Fibroblast of lung (primary cell): Measurements from ENCODE around the gene ARHGEF26. TPM values are rescaled to one million over a fixed set of nuclear protein-coding genes. Genes with fewer than 3 reads are reported as not detected.

Source experiments
- DNase-seq, 2 donors: peaks; one replicate each; pipeline versions ENCODE4 v3.0.0 to v3.0.0-alpha.2; 2010; ENCODE audit warnings: low read depth in 2 of 2
- H2AFZ ChIP-seq: 2 replicates; pipeline ENCODE4 v1.5.1; 2012; ENCODE audit warnings: low read length, control low read depth, inconsistent platforms
- H3K27ac ChIP-seq: 2 replicates; pipeline ENCODE4 v1.5.1; 2011; ENCODE audit warnings: low read length, control low read depth; ENCODE audit not compliant: insufficient read depth
- H3K27me3 ChIP-seq: 2 replicates; pipeline ENCODE4 v1.5.1; 2011; ENCODE audit warnings: mild to moderate bottlenecking, low read length; ENCODE audit not compliant: control insufficient read depth, insufficient read depth
- H3K36me3 ChIP-seq: 2 replicates; pipeline ENCODE4 v1.5.1; 2011; ENCODE audit warnings: low read length; ENCODE audit not compliant: control insufficient read depth, insufficient read depth
- H3K4me1 ChIP-seq: 2 replicates; pipeline ENCODE4 v1.5.1; 2011; ENCODE audit warnings: low read length; ENCODE audit not compliant: control insufficient read depth, insufficient read depth; ENCODE audit errors: extremely low read depth
- H3K4me2 ChIP-seq: 2 replicates; pipeline ENCODE4 v1.5.1; 2011; ENCODE audit warnings: low read length, control low read depth; ENCODE audit not compliant: insufficient read depth; ENCODE audit errors: extremely low read depth
- H3K4me3 ChIP-seq, 4 experiments: fragments of 200-600 bp in 1 of 4; sonication (generic) in 1 of 4; replicated peaks in 1 of 4; 2 replicates each; pipeline ENCODE4 v1.5.1; 2011 to 2016; ENCODE audit warnings: low read length in 4 of 4, low read depth in 3 of 4, mild to moderate bottlenecking in 3 of 4, control low read depth in 2 of 4, inconsistent platforms in 1 of 4, mixed read lengths in 1 of 4; ENCODE audit not compliant: insufficient read depth in 1 of 4; ENCODE audit errors: control extremely low read depth in 1 of 4
- H3K79me2 ChIP-seq: 2 replicates; pipeline ENCODE4 v1.5.1; 2012; ENCODE audit warnings: mild to moderate bottlenecking, low read length, inconsistent platforms; ENCODE audit not compliant: control insufficient read depth, insufficient read depth
- H3K9ac ChIP-seq: 2 replicates; pipeline ENCODE4 v1.5.1; 2011; ENCODE audit warnings: mild to moderate bottlenecking, low read length, control low read depth; ENCODE audit not compliant: insufficient read depth
- H3K9me3 ChIP-seq: 2 replicates; pipeline ENCODE4 v1.5.1; 2012; ENCODE audit warnings: low read depth, low read length; ENCODE audit not compliant: control insufficient read depth, insufficient read depth
- H4K20me1 ChIP-seq: 2 replicates; pipeline ENCODE4 v1.5.1; 2011; ENCODE audit warnings: low read length; ENCODE audit not compliant: control insufficient read depth, insufficient read depth; ENCODE audit errors: extremely low read depth
- EZH2 ChIP-seq: IDR thresholded peaks from 2 replicates; pipeline ENCODE4 v1.5.1; 2012; ENCODE audit warnings: low read length, control low read depth, mild to moderate bottlenecking; ENCODE audit errors: missing control alignments
- polyA plus RNA-seq, 2 donors: library from polyadenylated mRNA; depleted of rRNA in 1 of 2; stranded (reverse) in 1 of 2; unstranded in 1 of 2; fragments of >200 nt; gene quantifications; 2 replicates each; pipeline ENCODE4 v1.2.1, GENCODE V29; 2011 to 2012; ENCODE audit warnings: missing spikeins in 1 of 2
- total RNA-seq: library from RNA; depleted of rRNA; stranded (reverse); fragments of >200 nt; gene quantifications from 2 replicates; pipeline ENCODE4 v1.2.1, GENCODE V29; 2014
- TF ChIP-seq, protein P1 (sequence below), 2 donors: IDR thresholded peaks in 1 of 2; conservative IDR thresholded peaks in 1 of 2; 1 replicate in 1 of 2; 2 replicates in 1 of 2; pipeline ENCODE4 v1.5.1; 2011 to 2012; ENCODE audit warnings: low read length in 2 of 2, control low read depth in 1 of 2, inconsistent platforms in 1 of 2, low read depth in 1 of 2, mild to moderate bottlenecking in 1 of 2

The ARHGEF26 gene
- total and polyA plus RNA-seq, 2 donors (not counting 1 experiment from before 2014, with no cell fraction given) = 0.72 to 2.1 TPM

DNA sequence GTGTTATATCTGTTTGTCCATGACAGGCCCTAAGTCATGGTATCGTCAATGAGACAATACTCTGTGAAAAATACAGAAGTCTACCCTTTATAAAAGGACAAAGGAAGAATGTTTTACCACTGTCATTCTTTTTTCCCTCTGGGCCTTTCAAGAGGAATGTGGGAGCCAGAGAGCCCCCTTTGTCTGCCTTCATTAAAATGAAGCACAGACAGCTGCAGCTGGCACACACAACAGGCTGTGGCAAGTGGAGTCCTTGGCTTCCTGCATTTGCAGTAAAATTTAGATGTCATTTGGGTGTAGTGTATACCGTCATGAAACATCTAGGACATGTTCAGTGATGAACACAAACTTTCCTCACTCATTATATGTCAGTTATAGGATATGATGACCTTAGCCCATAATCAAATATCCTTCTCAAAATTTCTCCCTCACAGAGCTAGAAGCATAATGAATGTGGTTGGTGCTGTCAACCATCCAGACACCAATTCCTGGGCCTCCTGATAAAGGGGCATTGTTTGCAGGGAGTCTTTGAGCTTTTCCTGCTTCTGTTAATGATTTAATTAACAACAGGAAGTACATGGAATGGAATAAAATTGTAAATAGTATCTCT is 126.7 kb downstream of the ARHGEF26 start:
- DNase-seq = no peak
- Histone ChIP-seq H3K4me1 (peaks cover 5% of the 10 kb centered on the region), H3K36me3 (no peaks in the 10 kb centered on the region), H3K27me3 (no peaks in the 10 kb centered on the region), H3K79me2 (no peaks in the 10 kb centered on the region), H3K9me3 (no peaks in the 10 kb centered on the region), H2AFZ (no peak overlapping the region), H3K4me3 (no peak overlapping the region), H4K20me1 (no peaks in the 10 kb centered on the region), H3K27ac (no peak overlapping the region), H3K4me2 (no peak overlapping the region), H3K9ac (no peak overlapping the region)
- TF ChIP-seq, protein P1, sequence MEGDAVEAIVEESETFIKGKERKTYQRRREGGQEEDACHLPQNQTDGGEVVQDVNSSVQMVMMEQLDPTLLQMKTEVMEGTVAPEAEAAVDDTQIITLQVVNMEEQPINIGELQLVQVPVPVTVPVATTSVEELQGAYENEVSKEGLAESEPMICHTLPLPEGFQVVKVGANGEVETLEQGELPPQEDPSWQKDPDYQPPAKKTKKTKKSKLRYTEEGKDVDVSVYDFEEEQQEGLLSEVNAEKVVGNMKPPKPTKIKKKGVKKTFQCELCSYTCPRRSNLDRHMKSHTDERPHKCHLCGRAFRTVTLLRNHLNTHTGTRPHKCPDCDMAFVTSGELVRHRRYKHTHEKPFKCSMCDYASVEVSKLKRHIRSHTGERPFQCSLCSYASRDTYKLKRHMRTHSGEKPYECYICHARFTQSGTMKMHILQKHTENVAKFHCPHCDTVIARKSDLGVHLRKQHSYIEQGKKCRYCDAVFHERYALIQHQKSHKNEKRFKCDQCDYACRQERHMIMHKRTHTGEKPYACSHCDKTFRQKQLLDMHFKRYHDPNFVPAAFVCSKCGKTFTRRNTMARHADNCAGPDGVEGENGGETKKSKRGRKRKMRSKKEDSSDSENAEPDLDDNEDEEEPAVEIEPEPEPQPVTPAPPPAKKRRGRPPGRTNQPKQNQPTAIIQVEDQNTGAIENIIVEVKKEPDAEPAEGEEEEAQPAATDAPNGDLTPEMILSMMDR (conservative IDR thresholded peaks at IDR 0.05 in 1 of 2, IDR thresholded peaks at IDR 0.05 in 1 of 2; ENCODE audit: low read depth in 1 of 2, low read length in 2 of 2) = no peak
- no peak for TF ChIP-seq EZH2

DNA sequence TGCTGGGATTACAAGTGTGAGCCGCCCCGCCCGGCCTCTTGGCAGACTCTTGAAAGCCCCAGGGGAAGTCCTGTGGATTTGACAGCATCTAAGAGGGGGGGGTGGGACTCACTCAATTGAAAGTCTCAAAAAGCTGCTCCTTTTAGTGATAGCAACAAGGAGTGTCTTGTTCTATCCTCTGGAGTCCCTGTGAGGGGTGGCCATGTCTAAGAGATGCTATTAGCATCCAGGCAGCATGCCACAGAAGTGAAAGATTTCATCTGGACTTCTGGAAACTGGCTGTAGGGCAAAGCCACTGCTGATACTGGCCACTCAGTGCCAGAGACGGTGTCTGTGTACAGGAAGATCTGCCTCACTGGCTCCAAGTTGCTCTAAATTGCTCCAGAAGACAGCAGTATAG is 129.1 kb downstream of the ARHGEF26 start:
- TF ChIP-seq, protein P1 (conservative IDR thresholded peaks at IDR 0.05 in 1 of 2, IDR thresholded peaks at IDR 0.05 in 1 of 2; ENCODE audit: low read depth in 1 of 2, low read length in 2 of 2) = no peak
- TF ChIP-seq EZH2 = no peak
- no peak for DNase-seq
- Histone ChIP-seq H3K4me3 (no peak overlapping the region), H3K27me3 (no peaks in the 10 kb centered on the region), H3K4me1 (no peaks in the 10 kb centered on the region), H3K27ac (no peak overlapping the region), H3K36me3 (no peaks in the 10 kb centered on the region), H3K9me3 (no peaks in the 10 kb centered on the region), H3K4me2 (no peak overlapping the region), H2AFZ (no peak overlapping the region), H3K79me2 (no peaks in the 10 kb centered on the region), H4K20me1 (no peaks in the 10 kb centered on the region), H3K9ac (no peak overlapping the region)

GRCh38 chr3:154251610-154252009 is 130.4 kb downstream of the ARHGEF26 start:
- Histone ChIP-seq H3K9ac (no peak overlapping the region), H4K20me1 (no peaks in the 10 kb centered on the region), H3K27ac (no peak overlapping the region), H3K79me2 (no peaks in the 10 kb centered on the region), H3K9me3 (no peaks in the 10 kb centered on the region), H3K36me3 (no peaks in the 10 kb centered on the region), H3K4me2 (no peak overlapping the region), H3K4me3 (no peak overlapping the region), H3K4me1 (no peaks in the 10 kb centered on the region), H3K27me3 (no peaks in the 10 kb centered on the region), H2AFZ (no peak overlapping the region)
- DNase-seq = no peak
- TF ChIP-seq EZH2 = no peak
- TF ChIP-seq, protein P1 (conservative IDR thresholded peaks at IDR 0.05 in 1 of 2, IDR thresholded peaks at IDR 0.05 in 1 of 2; ENCODE audit: low read depth in 1 of 2, low read length in 2 of 2) = no peak
